HepG2 (cell line): ENCODE results near the gene ADAM8. TPM values are rescaled to one million over a fixed set of nuclear protein-coding genes. Genes with fewer than 3 reads are reported as not detected.
A peak's percentile ranks its signal among the peaks of the same experiment; 100 is the strongest.

Experiments used
- BCL6 ChIP-seq: IDR thresholded peaks from 2 replicates; pipeline ENCODE4 v1.6.1; 2016; ENCODE audit warnings: missing genetic modification reagents, missing compliant biosample characterization
- CBFB ChIP-seq: sonication (generic); formaldehyde crosslinking; IDR thresholded peaks from 2 replicates; pipeline ENCODE4 v1.4.0; 2020; ENCODE audit warnings: missing genetic modification reagents
- DDIT3 ChIP-seq: sonication (generic); formaldehyde crosslinking; IDR thresholded peaks from 2 replicates; pipeline ENCODE4 v1.4.0; 2020; ENCODE audit warnings: mild to moderate bottlenecking, missing genetic modification reagents
- FOSL2 ChIP-seq: sonication (generic); formaldehyde crosslinking; IDR thresholded peaks from 2 replicates; pipeline ENCODE4 v1.4.0; 2020; ENCODE audit warnings: missing genetic modification reagents
- GPN1 ChIP-seq: sonication (generic); formaldehyde crosslinking; IDR thresholded peaks from 2 replicates; pipeline ENCODE4 v1.5.1; 2020; ENCODE audit warnings: missing genetic modification reagents, borderline replicate concordance
- KIAA2018 ChIP-seq: sonication (generic); formaldehyde crosslinking; IDR thresholded peaks from 2 replicates; pipeline ENCODE4 v1.5.0; 2020; ENCODE audit warnings: mild to moderate bottlenecking, missing genetic modification reagents, borderline replicate concordance
- KLF12 ChIP-seq: sonication (generic); formaldehyde crosslinking; IDR thresholded peaks from 2 replicates; pipeline ENCODE4 v1.4.0; 2020; ENCODE audit warnings: missing genetic modification reagents, borderline replicate concordance
- NR2C2 ChIP-seq: sonication (generic); formaldehyde crosslinking; IDR thresholded peaks from 2 replicates; pipeline ENCODE4 v1.4.0; 2020; ENCODE audit warnings: missing genetic modification reagents, mild to moderate bottlenecking, moderate library complexity, borderline replicate concordance
- PAXIP1 ChIP-seq: sonication (generic); formaldehyde crosslinking; conservative IDR thresholded peaks from 2 replicates; pipeline ENCODE4 v1.4.0; 2020; ENCODE audit warnings: mild to moderate bottlenecking, missing genetic modification reagents, moderate library complexity
- TCF7 ChIP-seq: sonication (generic); IDR thresholded peaks from 2 replicates; pipeline ENCODE4 v1.6.1; 2016; ENCODE audit warnings: antibody characterized with exemption, low read depth
- ZC3H4 ChIP-seq: sonication (generic); formaldehyde crosslinking; IDR thresholded peaks from 2 replicates; pipeline ENCODE4 v1.4.0; 2020; ENCODE audit warnings: missing genetic modification reagents, borderline replicate concordance
- ZNF121 ChIP-seq: sonication (generic); formaldehyde crosslinking; IDR thresholded peaks from 2 replicates; pipeline ENCODE4 v1.5.0; 2020; ENCODE audit warnings: mild to moderate bottlenecking, missing genetic modification reagents
- ZNF326 ChIP-seq: sonication (generic); formaldehyde crosslinking; IDR thresholded peaks from 2 replicates; pipeline ENCODE4 v1.4.0; 2020; ENCODE audit warnings: missing genetic modification reagents, borderline replicate concordance
- ZNF44 ChIP-seq: sonication (generic); formaldehyde crosslinking; IDR thresholded peaks from 2 replicates; pipeline ENCODE4 v1.5.1; 2020; ENCODE audit warnings: mild to moderate bottlenecking, missing genetic modification reagents
- ZNF570 ChIP-seq: sonication (generic); formaldehyde crosslinking; IDR thresholded peaks from 2 replicates; pipeline ENCODE4 v1.4.0; 2020; ENCODE audit warnings: mild to moderate bottlenecking, missing genetic modification reagents, borderline replicate concordance
- ZNF616 ChIP-seq: sonication (generic); formaldehyde crosslinking; IDR thresholded peaks from 2 replicates; pipeline ENCODE4 v1.5.0; 2020; ENCODE audit warnings: low read depth, mild to moderate bottlenecking, missing genetic modification reagents
- ZNF7 ChIP-seq: IDR thresholded peaks from 2 replicates; pipeline ENCODE4 v1.6.1; 2016; ENCODE audit warnings: missing biosample characterization, missing genetic modification reagents
- ZNF740 ChIP-seq: sonication (generic); formaldehyde crosslinking; IDR thresholded peaks from 2 replicates; pipeline ENCODE4 v1.4.0; 2020; ENCODE audit warnings: missing genetic modification reagents
- ZSCAN30 ChIP-seq: sonication (generic); formaldehyde crosslinking; IDR thresholded peaks from 2 replicates; pipeline ENCODE4 v1.5.0; 2020; ENCODE audit warnings: mild to moderate bottlenecking, missing genetic modification reagents
- polyA plus RNA-seq, 8 experiments: library from polyadenylated mRNA; depleted of rRNA in 3 of 8; stranded (reverse) in 7 of 8; unstranded in 1 of 8; fragments of >200 nt; fragmentation: Illumina TruSeq in 4 of 8; extraction: Trizol in 4 of 8; gene quantifications; 2 replicates each; pipeline versions ENCODE4 v1.2.1 to v1.2.3, GENCODE V29; 2011 to 2016; ENCODE audit warnings: low read depth in 4 of 8, missing spikeins in 1 of 8, mixed read lengths in 1 of 8; ENCODE audit not compliant: insufficient read depth in 1 of 8
- total RNA-seq, 5 experiments: library from RNA; depleted of rRNA; stranded (reverse); fragments of >200 nt; fragmentation: Illumina TruSeq; extraction: Trizol; gene quantifications; 2 replicates each; pipeline ENCODE4 v1.2.3, GENCODE V29; 2016; ENCODE audit warnings: low read depth in 1 of 5

ADAM8 gene
- total and polyA plus RNA-seq, 2 of the 13 experiments (the other 11 are each of a cell fraction or from before 2014, with no cell fraction given), result 0.24 to 0.93 TPM

- no peak for TF ChIP-seq KIAA2018 (CRISPR knock-in tag)
- TF ChIP-seq ZNF616 (CRISPR knock-in tag), result no peak
- TF ChIP-seq ZNF44 (CRISPR knock-in tag), result no peak
- peak; percentile 65; the same call in 1 of the 2 replicates for TF ChIP-seq TCF7
- no peak for TF ChIP-seq ZNF740 (CRISPR knock-in tag)
- TF ChIP-seq CBFB (CRISPR knock-in tag), result peak; percentile 87
- TF ChIP-seq ZNF570 (CRISPR knock-in tag), result no peak
- TF ChIP-seq ZNF121, result no peak
- no peak for TF ChIP-seq GPN1 (CRISPR knock-in tag)
- no peak for TF ChIP-seq KLF12 (CRISPR knock-in tag)
- no peak for TF ChIP-seq FOSL2
- peak; percentile 58; the same call in 1 of the 2 replicates for TF ChIP-seq ZNF7
- TF ChIP-seq DDIT3 (CRISPR knock-in tag), result no peak
- TF ChIP-seq ZNF326 (CRISPR knock-in tag), result no peak
- peak; percentile 42; the same call in 1 of the 2 replicates for TF ChIP-seq NR2C2 (CRISPR knock-in tag)
- TF ChIP-seq BCL6 (CRISPR knock-in tag), result peak; percentile 98
- no peak for TF ChIP-seq ZC3H4
- no peak for TF ChIP-seq ZSCAN30 (CRISPR knock-in tag)
- no peak for TF ChIP-seq PAXIP1 (CRISPR knock-in tag)
Observed at GRCh38 chr10:133277993-133278576, 1.4 kb upstream of the ADAM8 start (continued).
